OCI-LY7 (cell line): ENCODE data around the gene NEMP1. TPM values are rescaled to one million over a fixed set of nuclear protein-coding genes. Genes with fewer than 3 reads are reported as not detected.

Source experiments
- BruUV-seq: library from RNA; stranded (reverse); fragments of 400-500 nt; replicated peaks from 2 replicates; lab custom pipeline; 2021; lab: Mats Ljungman, UMichigan
- CTCF ChIA-PET: fragments of 300-600 bp; sonication (Branson Sonifier 250); formaldehyde crosslinking; loops from one replicate; lab custom pipeline; 2022; ENCODE audit warnings: antibody characterized with exemption; ENCODE audit not compliant: unreplicated experiment; lab: Charles Lee
- POLR2A ChIA-PET: fragments of 300-600 bp; sonication (Branson Sonifier 250); formaldehyde crosslinking; loops from one replicate; lab custom pipeline; 2022; ENCODE audit warnings: antibody characterized with exemption; lab: Charles Lee
- DNase-seq: peaks from one replicate; pipeline ENCODE4 v3.0.0-alpha.2; 2015; ENCODE audit warnings: low spot score
- H2AFZ ChIP-seq: fragments of 200-600 bp; sonication (generic), shearing (Covaris generic); 2 replicates; pipeline ENCODE4 v1.6.1; 2014; ENCODE audit warnings: mild to moderate bottlenecking, antibody characterized with exemption, low read length, moderate library complexity
- H3K27ac ChIP-seq: fragments of 200-600 bp; sonication (generic); 2 replicates; pipeline ENCODE4 v1.5.1; 2014; ENCODE audit warnings: mixed run types, low read depth, mild to moderate bottlenecking, moderate library complexity, low read length, inconsistent platforms; ENCODE audit not compliant: poor library complexity, severe bottlenecking
- H3K36me3 ChIP-seq: fragments of 200-600 bp; sonication (generic); 2 replicates; pipeline ENCODE4 v1.6.1; 2014; ENCODE audit warnings: mild to moderate bottlenecking, antibody characterized with exemption, low read length, moderate library complexity, mixed read lengths; ENCODE audit not compliant: insufficient read depth
- H3K4me1 ChIP-seq: fragments of 200-600 bp; sonication (generic); 2 replicates; pipeline ENCODE4 v1.5.1; 2014; ENCODE audit warnings: mild to moderate bottlenecking, low read length; ENCODE audit not compliant: insufficient read depth, poor library complexity, severe bottlenecking
- H3K4me2 ChIP-seq: fragments of 200-600 bp; sonication (generic); 2 replicates; pipeline ENCODE4 v1.6.1; 2014; ENCODE audit warnings: mild to moderate bottlenecking, low read length
- H3K4me3 ChIP-seq: fragments of 200-600 bp; sonication (generic); 2 replicates; pipeline ENCODE4 v1.5.1; 2014; ENCODE audit warnings: mild to moderate bottlenecking, low read depth, low read length; ENCODE audit not compliant: poor library complexity, severe bottlenecking
- H3K79me2 ChIP-seq: fragments of 200-600 bp; sonication (generic); 2 replicates; pipeline ENCODE4 v1.6.1; 2016; ENCODE audit warnings: low read depth, mild to moderate bottlenecking, low read length, moderate library complexity, mixed read lengths; ENCODE audit not compliant: insufficient read depth
- H3K9me2 ChIP-seq: fragments of 200-600 bp; sonication (generic); 2 replicates; pipeline ENCODE4 v1.6.1; 2016; ENCODE audit warnings: mild to moderate bottlenecking, low read length, mixed read lengths; ENCODE audit not compliant: insufficient read depth
- H3K9me3 ChIP-seq: fragments of 200-600 bp; sonication (generic); 2 replicates; pipeline ENCODE4 v1.6.1; 2014; ENCODE audit warnings: mild to moderate bottlenecking, mixed run types, low read length, mixed read lengths
- H4K20me1 ChIP-seq: fragments of 200-600 bp; sonication (generic); 2 replicates; pipeline ENCODE4 v1.6.1; 2014; ENCODE audit warnings: mild to moderate bottlenecking, antibody characterized with exemption, low read length, moderate library complexity, mixed read lengths; ENCODE audit not compliant: insufficient read depth
- EZH2phosphoT487 ChIP-seq: fragments of 200-600 bp; sonication (generic); IDR thresholded peaks from 2 replicates; pipeline ENCODE4 v1.6.1; 2018; ENCODE audit warnings: low read depth, borderline replicate concordance, mild to moderate bottlenecking, mixed run types, antibody characterized with exemption, low read length, moderate library complexity, mixed read lengths
- intact Hi-C: fragments of 100-400 bp; cut with micrococcal nuclease; formaldehyde crosslinking; loops from one replicate; pipeline ENCODE4 v1.10.0; 2022; ENCODE audit not compliant: unreplicated experiment
- total RNA-seq, 2 experiments: library from RNA; depleted of rRNA in 1 of 2; stranded (reverse); fragments of >200 nt in 1 of 2; shearing (Covaris generic) in 1 of 2; gene quantifications; 2 replicates each; pipeline ENCODE4 v1.2.3, GENCODE V29; 2014 to 2022
- TF ChIP-seq, protein P1 (sequence below): fragments of 200-600 bp; sonication (generic); conservative IDR thresholded peaks from 2 replicates; pipeline ENCODE4 v1.5.1; 2014; ENCODE audit warnings: mild to moderate bottlenecking, antibody characterized with exemption, low read length, moderate library complexity, mixed read lengths

The NEMP1 gene
- total RNA-seq, 2 experiments from 2014 or later, result 45.7 to 86.3 TPM

GRCh38 chr12:57046947-57047890 is 31.4 kb downstream of the NEMP1 start:
- CTCF ChIA-PET, result no interaction called here
- TF ChIP-seq, protein P1, sequence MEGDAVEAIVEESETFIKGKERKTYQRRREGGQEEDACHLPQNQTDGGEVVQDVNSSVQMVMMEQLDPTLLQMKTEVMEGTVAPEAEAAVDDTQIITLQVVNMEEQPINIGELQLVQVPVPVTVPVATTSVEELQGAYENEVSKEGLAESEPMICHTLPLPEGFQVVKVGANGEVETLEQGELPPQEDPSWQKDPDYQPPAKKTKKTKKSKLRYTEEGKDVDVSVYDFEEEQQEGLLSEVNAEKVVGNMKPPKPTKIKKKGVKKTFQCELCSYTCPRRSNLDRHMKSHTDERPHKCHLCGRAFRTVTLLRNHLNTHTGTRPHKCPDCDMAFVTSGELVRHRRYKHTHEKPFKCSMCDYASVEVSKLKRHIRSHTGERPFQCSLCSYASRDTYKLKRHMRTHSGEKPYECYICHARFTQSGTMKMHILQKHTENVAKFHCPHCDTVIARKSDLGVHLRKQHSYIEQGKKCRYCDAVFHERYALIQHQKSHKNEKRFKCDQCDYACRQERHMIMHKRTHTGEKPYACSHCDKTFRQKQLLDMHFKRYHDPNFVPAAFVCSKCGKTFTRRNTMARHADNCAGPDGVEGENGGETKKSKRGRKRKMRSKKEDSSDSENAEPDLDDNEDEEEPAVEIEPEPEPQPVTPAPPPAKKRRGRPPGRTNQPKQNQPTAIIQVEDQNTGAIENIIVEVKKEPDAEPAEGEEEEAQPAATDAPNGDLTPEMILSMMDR, result no peak
- no peak for TF ChIP-seq EZH2phosphoT487
- Histone ChIP-seq H3K4me1 (peaks cover 5% of the 10 kb centered on the region), H3K27ac (no peak overlapping the region), H3K79me2 (no peaks in the 10 kb centered on the region), H3K9me3 (no peaks in the 10 kb centered on the region), H3K36me3 (no peaks in the 10 kb centered on the region), H3K4me3 (no peak overlapping the region), H3K4me2 (no peak overlapping the region), H2AFZ (no peak overlapping the region), H3K9me2 (no peaks in the 10 kb centered on the region), H4K20me1 (no peaks in the 10 kb centered on the region)
- POLR2A ChIA-PET, result interaction anchor here (0.5 kb wide), 1 partner anchor 212 kb away, joined by 4 read pairs; no protein-coding TSS in a partner anchor
- intact Hi-C loops, result no loop called here
- no peak for DNase-seq
- no TSS peak for BruUV-seq

- Histone ChIP-seq H3K9me2 (no peaks in the 10 kb centered on the region), H2AFZ (no peak overlapping the region), H3K4me2 (no peak overlapping the region), H3K4me3 (no peak overlapping the region), H3K27ac (no peak overlapping the region), H3K9me3 (no peaks in the 10 kb centered on the region), H4K20me1 (no peaks in the 10 kb centered on the region), H3K79me2 (no peaks in the 10 kb centered on the region), H3K4me1 (peaks cover 5% of the 10 kb centered on the region), H3K36me3 (no peaks in the 10 kb centered on the region)
- TF ChIP-seq, protein P1, result no peak
- no peak for TF ChIP-seq EZH2phosphoT487
- DNase-seq, result no peak
- POLR2A ChIA-PET, result interaction anchor here (0.7 kb wide), 1 partner anchor 68 kb away, joined by 3 read pairs; no protein-coding TSS in a partner anchor
- no TSS peak for BruUV-seq
- intact Hi-C loops, result no loop called here
- CTCF ChIA-PET, result no interaction called here
Observed at GRCh38 chr12:57046086-57046791, 32.4 kb downstream of the NEMP1 start.
